ENCODE results near the gene BDKRB1.

Gene BDKRB1

GRCh38 chr14:96281486-96281885 is 25.5 kb downstream of the BDKRB1 start:
- DNase-seq (ENCODE audit: low spot score): no peak

- DNase-seq (ENCODE audit: low spot score): no peak
These were observed 28.0 kb downstream of the BDKRB1 start for GRCh38 chr14:96284008-96284407.

- DNase-seq (ENCODE audit: low spot score): no peak
These were observed 28.4 kb downstream of the BDKRB1 start for GRCh38 chr14:96284430-96284829.

- DNase-seq (ENCODE audit: low spot score): no peak
These were observed 29.7 kb downstream of the BDKRB1 start for GRCh38 chr14:96285667-96286066.

GRCh38 chr14:96286251-96286650 is 30.2 kb downstream of the BDKRB1 start:
- no peak for DNase-seq (ENCODE audit: low spot score)

- no peak for DNase-seq (ENCODE audit: low spot score)
These were observed 31.8 kb downstream of the BDKRB1 start for GRCh38 chr14:96287856-96288255.

- no peak for DNase-seq (ENCODE audit: low spot score)
These were observed 38.2 kb downstream of the BDKRB1 start for GRCh38 chr14:96294246-96294645.

GRCh38 chr14:96297000-96297399 is 41.0 kb downstream of the BDKRB1 start:
- no peak for DNase-seq (ENCODE audit: low spot score)

GRCh38 chr14:96297997-96298515 is 42.0 kb downstream of the BDKRB1 start:
- DNase-seq (ENCODE audit: low spot score): no peak

- no peak for DNase-seq (ENCODE audit: low spot score)
These were observed 43.4 kb downstream of the BDKRB1 start for GRCh38 chr14:96299441-96299840.

GRCh38 chr14:96303981-96304380 is 48.0 kb downstream of the BDKRB1 start:
- DNase-seq (ENCODE audit: low spot score): no peak

- DNase-seq (ENCODE audit: low spot score): peak; percentile 54
These were observed 48.9 kb downstream of the BDKRB1 start for GRCh38 chr14:96304956-96305355.

- no peak for DNase-seq (ENCODE audit: low spot score)
These were observed 51.4 kb downstream of the BDKRB1 start for GRCh38 chr14:96307434-96307833.

GRCh38 chr14:96309133-96309895 is 53.3 kb downstream of the BDKRB1 start:
- no peak for DNase-seq (ENCODE audit: low spot score)

GRCh38 chr14:96309896-96310330 is 53.9 kb downstream of the BDKRB1 start:
- DNase-seq (ENCODE audit: low spot score): no peak

- DNase-seq (ENCODE audit: low spot score): no peak
These were observed 54.9 kb downstream of the BDKRB1 start for GRCh38 chr14:96310906-96311305.

All from iPS-NIHi11 (cell line).